Limb (tissue), 2 donors: Measurements from ENCODE around the gene MYBBP1A.
"Not testable (repeated sequence)": the region's sequence is repeated elsewhere in the genome, so short reads cannot be mapped to it uniquely, and the experiment has no call there.

Experiments used
- DNase-seq, 2 donors: peaks; one replicate each; pipeline ENCODE4 v3.0.0-alpha.2; 2016; ENCODE audit errors: extremely low spot score in 2 of 2

The MYBBP1A gene, protein sequence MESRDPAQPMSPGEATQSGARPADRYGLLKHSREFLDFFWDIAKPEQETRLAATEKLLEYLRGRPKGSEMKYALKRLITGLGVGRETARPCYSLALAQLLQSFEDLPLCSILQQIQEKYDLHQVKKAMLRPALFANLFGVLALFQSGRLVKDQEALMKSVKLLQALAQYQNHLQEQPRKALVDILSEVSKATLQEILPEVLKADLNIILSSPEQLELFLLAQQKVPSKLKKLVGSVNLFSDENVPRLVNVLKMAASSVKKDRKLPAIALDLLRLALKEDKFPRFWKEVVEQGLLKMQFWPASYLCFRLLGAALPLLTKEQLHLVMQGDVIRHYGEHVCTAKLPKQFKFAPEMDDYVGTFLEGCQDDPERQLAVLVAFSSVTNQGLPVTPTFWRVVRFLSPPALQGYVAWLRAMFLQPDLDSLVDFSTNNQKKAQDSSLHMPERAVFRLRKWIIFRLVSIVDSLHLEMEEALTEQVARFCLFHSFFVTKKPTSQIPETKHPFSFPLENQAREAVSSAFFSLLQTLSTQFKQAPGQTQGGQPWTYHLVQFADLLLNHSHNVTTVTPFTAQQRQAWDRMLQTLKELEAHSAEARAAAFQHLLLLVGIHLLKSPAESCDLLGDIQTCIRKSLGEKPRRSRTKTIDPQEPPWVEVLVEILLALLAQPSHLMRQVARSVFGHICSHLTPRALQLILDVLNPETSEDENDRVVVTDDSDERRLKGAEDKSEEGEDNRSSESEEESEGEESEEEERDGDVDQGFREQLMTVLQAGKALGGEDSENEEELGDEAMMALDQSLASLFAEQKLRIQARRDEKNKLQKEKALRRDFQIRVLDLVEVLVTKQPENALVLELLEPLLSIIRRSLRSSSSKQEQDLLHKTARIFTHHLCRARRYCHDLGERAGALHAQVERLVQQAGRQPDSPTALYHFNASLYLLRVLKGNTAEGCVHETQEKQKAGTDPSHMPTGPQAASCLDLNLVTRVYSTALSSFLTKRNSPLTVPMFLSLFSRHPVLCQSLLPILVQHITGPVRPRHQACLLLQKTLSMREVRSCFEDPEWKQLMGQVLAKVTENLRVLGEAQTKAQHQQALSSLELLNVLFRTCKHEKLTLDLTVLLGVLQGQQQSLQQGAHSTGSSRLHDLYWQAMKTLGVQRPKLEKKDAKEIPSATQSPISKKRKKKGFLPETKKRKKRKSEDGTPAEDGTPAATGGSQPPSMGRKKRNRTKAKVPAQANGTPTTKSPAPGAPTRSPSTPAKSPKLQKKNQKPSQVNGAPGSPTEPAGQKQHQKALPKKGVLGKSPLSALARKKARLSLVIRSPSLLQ (N-terminal part only)

DNA sequence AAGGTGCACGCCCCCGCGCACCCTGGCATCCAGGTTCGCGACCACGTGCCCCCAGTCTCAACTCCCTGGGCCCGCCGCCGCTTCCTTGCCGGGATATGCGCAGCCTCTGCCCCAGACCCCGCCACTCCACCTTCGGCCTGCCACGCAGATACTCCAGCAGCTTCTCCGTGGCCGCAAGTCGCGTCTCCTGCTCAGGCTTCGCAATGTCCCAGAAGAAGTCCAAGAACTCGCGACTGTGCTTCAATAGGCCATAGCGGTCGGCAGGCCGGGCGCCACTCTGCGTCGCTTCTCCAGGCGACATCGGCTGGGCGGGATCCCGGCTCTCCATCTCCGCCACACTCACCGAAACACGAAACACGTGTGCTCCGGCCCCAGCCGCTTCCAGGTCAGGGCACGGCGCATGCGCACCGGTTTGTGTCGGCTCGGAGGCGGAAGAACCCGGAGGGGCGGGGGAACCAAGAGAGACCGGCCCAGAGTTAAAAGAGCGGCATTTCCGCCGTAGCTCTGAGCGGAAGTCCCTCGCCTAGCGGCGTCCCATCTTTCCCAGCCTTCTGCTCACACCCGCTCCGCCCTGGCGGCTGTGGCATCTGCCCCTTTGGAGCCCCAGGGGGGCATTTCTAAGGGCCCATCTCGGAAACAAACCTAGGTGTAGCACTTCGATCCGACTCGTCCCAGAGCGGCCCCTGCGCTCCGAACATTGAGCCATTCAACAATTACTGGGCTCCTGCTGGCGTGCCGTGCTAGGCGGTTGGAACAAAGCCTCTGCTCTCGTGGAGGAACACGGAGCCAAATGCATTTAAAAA is at the start of gene MYBBP1A:
Gene MYBBP1A (minus strand): TSS at position 388 of the 803 bp plus-strand sequence. CDS start 60 bp downstream, at position 328.
- DNase-seq: peak; percentile 96

DNA sequence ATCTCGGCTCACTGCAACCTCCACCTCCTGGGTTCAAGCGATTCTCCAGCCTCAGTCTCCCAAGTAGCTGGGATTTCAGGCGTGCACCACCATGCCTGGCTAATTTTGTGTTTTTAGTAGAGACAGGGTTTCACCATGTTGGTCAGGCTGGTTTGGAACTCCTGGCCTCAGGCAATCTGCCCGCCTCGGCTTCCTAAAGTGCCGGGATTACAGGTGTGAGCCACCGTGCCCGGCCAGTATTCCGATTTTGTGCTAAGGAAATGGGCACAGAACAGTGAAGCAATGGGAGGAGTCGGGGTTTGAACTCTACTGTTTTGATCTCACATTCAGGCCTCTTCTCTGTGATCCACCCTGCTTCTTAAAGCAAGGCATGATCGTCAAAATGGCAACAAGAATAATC is 49.6 kb upstream of the MYBBP1A start:
- DNase-seq: not testable (repeated sequence)

DNA sequence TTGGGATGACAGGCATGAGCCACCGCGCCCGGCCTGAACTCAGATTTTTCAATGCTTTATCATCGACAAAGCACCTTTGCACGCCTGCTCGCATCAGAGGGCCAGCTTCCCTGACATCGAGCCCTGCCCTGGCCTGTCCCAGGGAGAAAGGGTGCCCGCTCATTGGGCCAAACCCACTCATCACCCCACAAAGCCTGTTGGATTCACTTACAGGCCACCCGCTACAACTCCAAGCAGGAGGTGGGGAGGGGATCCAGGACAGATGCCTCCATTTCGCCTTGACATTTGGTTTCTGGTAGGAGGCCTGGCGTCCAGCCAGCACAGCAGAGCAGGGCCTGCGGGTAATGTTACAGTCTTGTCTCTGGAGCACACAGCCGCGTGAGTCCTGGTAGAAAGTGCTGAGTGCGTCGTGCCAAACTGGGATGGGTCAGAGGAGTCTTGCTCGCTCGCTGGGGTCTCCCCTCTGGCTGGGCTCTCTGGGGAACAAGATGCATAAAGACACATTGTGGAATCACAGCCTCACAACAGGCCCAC is 49.0 kb upstream of the MYBBP1A start:
- peak; percentile 84 to 86 for DNase-seq

DNA sequence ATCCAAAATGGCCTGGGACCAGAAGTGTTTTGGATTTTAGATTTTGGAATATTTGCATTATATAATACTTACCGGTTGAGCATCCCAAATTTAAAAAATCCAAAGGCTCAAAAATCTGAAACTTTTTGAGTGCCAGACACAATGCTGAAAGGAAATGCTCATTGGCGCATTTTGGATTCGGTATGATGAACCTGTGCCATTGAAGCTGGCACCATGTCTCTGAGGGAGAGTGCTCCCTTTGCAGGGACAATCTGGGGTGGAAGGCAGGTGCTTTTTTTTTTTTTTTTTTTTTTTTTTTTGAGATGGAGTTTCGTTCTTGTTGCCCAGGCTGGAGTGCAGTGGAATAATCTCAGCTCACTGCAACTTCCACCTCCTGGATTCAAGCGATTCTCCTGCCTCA is 46.9 kb upstream of the MYBBP1A start:
- DNase-seq: no peak

DNA sequence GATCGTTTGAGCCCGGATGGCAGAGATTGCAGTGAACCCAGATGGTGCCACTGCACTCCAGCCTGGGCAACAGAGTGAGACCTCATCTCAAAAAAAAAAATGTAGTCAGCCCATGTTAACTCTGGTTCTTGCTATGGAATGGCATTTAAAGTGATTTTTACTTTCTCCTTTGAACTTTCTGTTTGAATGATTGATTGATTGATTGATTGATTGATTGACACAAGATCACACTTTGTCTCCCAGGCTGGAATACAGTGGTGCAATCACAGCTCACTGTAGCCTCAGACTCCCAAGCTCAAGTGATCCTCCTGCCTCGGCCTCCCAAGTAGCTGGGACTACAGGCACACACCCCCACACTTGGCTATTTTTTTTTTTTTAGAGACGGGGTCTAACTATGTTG is 46.1 kb upstream of the MYBBP1A start:
- no peak for DNase-seq

DNA sequence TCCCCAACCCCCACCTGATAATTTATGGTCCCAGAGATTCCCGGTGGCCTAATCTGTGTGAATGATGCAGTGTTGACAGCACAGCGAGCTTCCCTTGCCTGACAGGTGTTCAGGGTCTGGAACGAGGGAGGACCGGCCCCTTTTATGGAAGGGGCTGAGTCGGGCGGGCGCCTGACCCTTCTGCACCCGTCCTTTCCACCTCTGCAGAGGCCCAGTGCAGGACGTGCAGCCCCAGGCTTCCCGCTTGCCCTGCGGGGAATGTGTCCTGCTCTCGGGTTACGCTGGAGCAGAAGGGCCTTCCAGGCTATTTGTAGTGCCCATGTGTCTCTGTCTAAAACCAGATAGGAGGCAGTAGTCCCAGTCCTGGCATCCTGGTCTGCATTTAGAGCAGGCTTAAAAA is 45.4 kb upstream of the MYBBP1A start:
- DNase-seq: no peak

DNA sequence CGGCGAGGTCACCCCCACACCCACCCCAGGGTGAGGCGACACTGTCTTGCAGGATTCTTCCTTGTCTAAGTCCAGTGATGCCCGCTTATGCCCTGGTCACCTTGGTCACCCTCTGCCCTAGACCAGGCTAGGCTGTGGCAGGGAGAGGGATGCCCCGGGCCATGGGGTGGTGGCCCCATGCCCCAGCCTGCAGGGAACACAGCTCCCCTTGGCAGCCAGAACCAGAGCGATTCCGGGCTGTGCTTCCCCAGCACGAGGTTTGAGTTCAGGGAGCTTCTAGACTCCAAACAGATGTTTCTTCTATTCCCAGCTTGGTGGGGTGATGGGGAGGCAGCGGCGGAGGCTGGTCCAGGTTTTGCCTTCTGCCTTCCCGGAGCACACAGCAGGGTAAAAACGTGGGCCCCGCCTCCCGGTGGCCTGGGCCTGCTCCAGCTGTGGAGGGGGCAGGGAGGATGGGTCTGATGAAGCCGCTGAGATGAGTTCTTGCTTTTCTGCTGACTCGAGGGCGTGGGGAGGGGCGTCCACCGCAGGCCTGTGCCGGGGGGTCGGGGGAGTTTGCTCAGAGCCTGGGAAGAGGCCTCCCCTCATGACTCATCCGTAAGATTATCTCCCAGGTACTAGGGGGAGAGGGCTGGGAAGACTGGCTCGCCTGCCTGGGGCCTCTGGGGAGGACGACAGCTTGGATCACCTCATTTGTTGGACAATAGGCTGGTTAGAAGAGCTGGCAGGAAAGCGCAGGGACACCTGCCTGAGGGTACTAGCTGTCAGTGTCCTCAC is 44.5 kb upstream of the MYBBP1A start:
- DNase-seq: peak; percentile 60 to 80

DNA sequence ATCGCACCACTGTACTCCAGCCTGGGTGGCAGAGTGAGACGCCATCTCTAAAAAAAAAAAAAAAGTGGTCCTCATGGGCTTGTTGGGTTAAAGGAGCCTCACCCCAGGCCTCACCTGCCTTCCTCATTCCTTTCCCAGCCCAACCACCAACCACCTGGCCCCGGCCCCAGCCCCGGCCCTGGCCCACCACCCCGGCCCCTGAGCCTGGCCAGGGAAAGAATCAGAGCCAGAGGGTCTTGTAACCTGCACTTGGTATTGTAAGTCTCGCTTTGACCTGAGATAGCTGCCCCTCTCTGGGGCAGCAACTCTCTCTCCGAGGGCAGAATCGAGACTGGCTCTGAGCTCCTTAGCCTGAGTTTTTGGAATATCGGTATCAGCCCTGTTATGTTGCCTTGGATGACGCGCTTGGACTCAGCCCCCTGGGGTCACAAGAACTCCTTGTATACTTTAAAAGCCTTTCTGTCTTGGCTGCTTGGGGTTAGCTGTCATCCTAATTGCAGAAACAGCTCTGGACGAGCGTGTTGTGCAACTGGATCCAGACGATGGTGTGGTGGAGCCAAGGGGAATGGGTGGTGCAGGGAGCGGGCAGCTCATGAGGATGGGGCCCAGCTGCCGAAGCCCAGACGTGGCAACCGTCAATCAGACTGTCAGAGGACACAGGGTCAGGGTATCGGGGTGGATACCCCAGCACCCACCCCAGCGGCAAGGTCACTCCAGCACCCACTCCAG is 43.8 kb upstream of the MYBBP1A start:
- no peak for DNase-seq

DNA sequence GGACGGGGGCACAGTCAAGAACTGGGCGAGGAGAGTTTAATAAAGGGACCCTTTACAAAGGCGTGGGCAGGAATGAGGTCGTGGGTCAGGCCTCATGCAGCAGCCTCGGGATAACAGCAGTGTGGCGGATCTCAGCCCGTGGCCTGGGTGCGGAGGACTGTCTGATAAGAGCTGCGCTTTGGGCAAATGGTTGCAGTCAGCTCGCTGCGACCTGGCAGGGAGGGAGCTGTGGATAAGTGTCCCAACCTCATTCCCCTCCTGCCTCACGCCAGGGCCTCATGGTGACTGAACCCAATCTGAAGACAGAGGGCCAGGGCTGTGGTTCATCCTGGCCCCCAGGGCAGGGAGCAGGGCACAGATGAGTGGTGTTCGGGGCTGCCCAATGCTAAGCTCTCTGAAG is 42.8 kb upstream of the MYBBP1A start:
- no peak for DNase-seq

DNA sequence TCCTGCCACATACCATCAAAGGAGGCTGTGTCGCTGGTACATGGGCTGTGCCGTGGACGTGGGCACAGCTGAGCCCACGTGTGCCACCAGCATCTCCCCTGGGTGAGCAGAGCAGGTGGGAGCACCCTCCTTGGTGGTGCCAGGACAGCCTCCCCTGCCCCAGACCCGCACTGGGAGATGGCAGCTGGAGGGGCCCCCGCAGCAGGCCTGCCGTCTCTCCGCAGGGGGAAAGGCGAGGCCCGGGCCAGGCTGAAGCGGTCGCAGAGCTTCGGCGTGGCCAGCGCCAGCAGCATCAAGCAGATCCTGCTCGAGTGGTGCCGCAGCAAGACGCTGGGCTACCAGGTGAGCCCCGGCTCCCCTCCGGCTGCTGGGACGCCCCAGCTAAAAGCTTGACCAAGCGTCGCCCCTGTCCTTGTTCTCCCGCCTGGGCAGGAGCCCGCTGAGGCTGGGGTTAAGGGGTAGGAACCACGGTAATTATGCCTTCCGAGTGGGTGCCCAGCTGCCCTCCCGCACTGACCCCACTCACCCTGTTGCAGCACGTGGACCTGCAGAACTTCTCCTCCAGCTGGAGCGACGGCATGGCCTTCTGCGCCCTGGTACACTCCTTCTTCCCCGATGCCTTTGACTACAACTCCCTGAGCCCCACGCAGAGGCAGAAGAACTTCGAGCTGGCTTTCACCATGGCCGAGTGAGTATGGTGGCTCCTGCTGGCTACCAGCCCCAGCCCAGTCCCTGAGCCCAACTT is 41.6 kb upstream of the MYBBP1A start:
- no peak for DNase-seq

DNA sequence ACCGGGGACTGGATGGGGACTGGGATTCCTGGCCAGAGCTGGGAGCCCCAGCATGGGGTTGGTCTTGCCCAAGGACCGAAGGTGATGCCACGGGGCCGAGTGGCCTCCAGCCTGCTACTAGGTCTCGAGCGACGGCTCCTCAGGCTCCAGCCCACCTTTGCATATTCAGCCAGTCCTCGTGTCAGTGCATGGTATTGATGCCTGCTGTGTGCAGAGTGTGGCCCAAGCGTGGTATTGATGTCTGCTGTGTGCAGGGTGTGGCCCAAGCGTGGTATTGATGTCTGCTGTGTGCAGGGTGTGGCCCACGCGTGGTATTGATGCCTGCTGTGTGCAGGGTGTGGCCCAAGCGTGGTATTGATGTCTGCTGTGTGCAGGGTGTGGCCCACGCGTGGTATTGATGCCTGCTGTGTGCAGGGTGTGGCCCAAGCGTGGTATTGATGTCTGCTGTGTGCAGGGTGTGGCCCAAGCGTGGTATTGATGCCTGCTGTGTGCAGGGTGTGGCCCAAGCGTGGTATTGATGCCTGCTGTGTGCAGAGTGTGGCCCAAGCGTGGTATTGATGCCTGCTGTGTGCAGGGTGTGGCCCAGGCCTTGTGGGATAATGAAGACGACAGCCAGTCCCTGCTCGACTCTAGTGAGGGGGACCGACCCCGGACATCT is 40.6 kb upstream of the MYBBP1A start:
- not testable (repeated sequence) for DNase-seq

DNA sequence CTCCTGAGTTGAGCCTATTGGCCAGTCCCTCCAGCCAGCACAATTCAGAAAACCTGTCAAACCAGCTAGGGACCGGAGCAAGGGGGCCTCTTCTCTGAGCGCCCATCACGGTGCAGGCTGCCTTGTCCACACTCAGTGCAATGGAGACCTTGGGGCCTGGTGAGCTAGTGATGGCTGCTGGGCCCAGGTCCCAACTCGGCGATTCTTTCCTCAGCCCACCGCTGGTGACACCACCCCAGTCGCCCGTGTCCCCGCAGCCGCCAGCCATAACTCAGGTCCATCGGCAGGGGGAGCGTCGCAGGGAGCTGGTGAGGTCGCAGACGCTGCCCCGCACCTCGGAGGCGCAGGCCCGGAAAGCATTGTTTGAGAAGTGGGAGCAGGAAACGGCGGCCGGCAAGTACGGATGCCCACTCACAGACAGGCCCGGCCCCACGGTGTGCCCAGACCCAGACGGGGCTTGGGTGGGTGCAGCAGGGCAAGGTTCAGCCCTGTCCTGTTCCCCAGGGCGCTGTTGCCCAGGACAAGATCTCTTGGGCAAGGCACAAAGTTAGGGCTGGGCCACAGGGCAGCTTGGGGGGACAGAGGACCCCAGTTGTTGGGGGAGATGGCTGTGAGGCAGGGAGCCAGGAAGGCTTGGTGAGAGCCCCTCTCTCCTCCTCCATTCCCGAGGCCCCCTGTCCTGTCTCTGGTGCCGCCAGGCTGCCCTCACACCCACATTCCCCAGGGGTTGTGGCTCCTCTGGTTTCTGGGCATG is 39.9 kb upstream of the MYBBP1A start:
- DNase-seq: no peak

DNA sequence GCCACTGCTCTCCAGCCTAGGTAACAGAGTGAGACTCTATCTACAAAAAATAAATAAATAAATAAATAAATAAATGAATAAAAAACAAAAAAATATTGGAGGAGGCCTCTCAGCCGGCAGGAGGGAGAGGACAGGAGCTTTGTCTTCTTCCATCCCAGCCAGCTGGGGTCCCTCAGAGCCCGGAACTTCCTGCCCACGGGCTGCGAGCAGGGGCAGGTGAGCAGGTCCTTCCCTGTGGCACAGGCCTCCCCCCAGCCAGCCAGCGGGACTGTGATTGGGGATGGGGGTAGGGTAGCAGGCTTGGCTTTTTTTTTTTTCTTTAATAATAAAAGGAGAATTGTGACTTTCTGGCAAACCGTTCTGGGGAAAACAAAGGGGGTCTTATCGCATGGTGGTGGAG is 39.2 kb upstream of the MYBBP1A start:
- DNase-seq: no peak

DNA sequence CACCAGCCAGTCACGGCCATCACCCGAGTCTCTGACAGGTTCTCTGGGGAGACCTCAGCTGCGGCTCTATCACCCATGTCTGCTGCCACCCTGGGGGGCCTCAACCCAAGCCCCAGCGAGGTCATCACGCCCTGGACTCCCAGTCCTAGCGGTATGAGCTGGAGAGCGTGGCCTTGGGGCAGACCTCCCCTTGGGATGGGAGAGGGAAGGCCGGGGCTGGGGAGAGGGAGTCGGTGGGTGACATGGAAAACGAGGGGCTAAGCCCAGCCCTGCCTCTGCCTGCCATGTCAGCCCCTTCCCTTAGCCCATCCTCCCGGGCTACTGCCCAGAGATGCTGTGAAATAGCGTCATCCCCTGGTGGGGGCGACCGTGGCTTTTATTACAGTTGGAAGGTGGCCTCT is 37.8 kb upstream of the MYBBP1A start:
- no peak for DNase-seq

DNA sequence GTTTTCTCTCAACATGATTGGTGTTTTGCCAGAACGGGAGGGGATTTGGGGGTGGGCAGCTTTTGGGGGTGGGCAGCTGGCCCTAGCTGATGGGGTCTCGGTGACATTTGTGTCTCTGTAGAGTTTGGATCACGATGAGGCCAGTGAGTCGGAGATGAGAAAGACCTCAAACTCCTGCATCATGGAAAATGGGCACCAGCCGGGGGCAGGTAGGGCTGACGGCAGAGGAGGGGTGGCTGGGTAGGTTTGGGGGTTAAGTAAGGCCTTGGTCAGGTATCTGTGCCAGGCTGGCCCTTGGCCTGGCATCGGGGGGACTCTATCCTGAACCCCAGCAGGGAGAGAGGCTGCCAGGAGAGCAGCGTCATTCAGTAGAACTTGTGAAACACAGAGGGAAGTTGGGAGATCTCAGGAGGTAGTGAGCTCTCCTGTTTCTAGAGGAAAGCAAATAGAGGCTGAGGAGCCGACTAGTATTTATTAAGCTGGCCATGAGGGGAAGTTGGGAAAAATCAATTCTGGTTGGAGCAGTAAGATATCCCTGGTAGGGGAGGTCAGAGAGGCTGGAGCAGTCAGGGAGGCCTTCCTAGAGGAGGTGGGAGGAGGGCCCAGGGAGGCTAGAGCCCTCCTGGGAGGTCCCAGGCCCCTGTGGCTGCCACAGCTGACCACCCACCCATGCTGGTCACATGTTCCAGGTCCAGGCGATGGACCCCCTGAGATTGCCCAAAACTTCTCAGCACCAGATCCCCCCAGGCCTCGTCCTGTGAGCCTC is 37.2 kb upstream of the MYBBP1A start:
- DNase-seq: no peak

DNA sequence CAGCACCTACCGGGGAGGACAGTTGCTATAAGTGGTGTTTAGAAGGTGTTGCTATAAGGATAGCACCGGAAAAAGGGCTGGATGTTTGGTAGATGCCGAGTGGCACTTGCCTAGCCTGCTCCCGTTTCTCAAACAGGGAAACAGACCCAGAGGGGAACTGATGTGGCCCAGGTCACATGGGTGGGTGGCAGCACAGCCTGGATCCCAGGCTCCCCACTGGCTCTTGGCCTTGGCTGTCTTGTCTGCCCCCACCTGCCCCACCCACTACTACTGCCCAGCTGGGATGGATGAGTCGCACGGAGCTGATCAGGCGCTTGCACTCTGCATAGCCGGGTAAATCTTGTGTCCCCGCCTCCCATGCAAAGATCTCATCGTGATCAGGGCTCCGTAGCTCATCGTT is 36.3 kb upstream of the MYBBP1A start:
- no peak for DNase-seq
